Motor neuron (in vitro differentiated cells): Measurements from ENCODE around the gene TGM2. TPM values are rescaled to one million over a fixed set of nuclear protein-coding genes. Genes with fewer than 3 reads are reported as not detected.

ENCODE experiments used
- ATAC-seq, 8 experiments: fragments of 200-7000 bp; cut with Tn5 transposase; replicated peaks in 6 of 8; 2 replicates each; pipeline ENCODE4 v1.8.0; 2021; ENCODE audit warnings: mild to moderate bottlenecking in 8 of 8, moderate library complexity in 8 of 8
- H3K27ac ChIP-seq, 2 donors: fragments of 250-450 bp; sonication (Bioruptor Pico); 2 replicates each; pipeline ENCODE4 v1.9.0; 2021; ENCODE audit warnings: antibody characterized with exemption in 2 of 2, mild to moderate bottlenecking in 2 of 2, moderate library complexity in 1 of 2
- H3K4me1 ChIP-seq, 2 donors: fragments of 250-450 bp; sonication (Bioruptor Pico); replicated peaks in 1 of 2; 2 replicates each; pipeline ENCODE4 v1.6.1; 2021; ENCODE audit warnings: antibody characterized with exemption in 2 of 2, mild to moderate bottlenecking in 2 of 2, moderate library complexity in 1 of 2
- H3K4me3 ChIP-seq, 5 donors: fragments of 250-450 bp; sonication (Bioruptor Pico); 2 replicates each; pipeline ENCODE4 v1.9.0; 2021; ENCODE audit warnings: antibody characterized with exemption in 5 of 5, mild to moderate bottlenecking in 5 of 5, moderate library complexity in 4 of 5
- WGBS, 10 experiments: fragments of 450-650 bp; shearing (Covaris generic); methylation state at CpG; one replicate each; pipeline ENCODE4 v1.0.0; 2022; 5-methylcytosine and 5-hydroxymethylcytosine counted together
- in situ Hi-C, 9 experiments: fragments of 400-800 bp; cut with MboI; loops; one replicate each; pipeline ENCODE4 v1.15.0; 2021; ENCODE audit warnings: low sequenced_read_pairs in 9 of 9, low pct_unique_long_range_greater_than_20kb in 2 of 9; ENCODE audit not compliant: unreplicated experiment in 9 of 9
- total RNA-seq, 8 experiments: library from RNA; unstranded; fragments of 300-600 nt; gene quantifications; 2 replicates each; pipeline versions ENCODE4 v1.2.3 to v1.2.4, GENCODE V29; 2022

TGM2 gene
- total RNA-seq, 8 experiments from 2014 or later = 0.05 to 7.1 (median 0.68) TPM

DNA sequence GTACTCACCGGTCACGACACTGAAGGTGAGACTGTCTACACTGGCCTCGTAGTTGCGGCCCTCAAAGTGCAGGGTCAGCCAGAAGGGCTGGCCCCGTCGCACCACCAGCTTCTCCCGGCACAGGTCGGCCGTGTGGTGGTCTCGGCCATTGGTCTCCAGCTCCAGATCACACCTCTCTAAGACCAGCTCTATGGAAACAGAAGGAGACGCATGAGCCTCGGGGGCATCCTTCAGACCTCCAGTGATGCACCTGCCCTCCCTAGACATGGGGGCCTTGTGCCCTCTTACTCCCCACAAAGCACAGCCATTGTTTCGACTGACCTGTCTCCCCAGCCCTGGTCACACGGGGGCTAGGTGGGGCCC is 3.7 kb downstream of the TGM2 start:
- WGBS, 10 experiments = 100% methylated on average over 2 of the region's 14 CpGs; no CpG with 5 or more reads in 9 of the 10 experiments
- Histone ChIP-seq H3K4me1 (peaks cover 0 to 10% of the 10 kb centered on the region in 2 donors), H3K27ac (no peak overlapping the region), H3K4me3 (no peak overlapping the region)
- no peak for ATAC-seq
- in situ Hi-C loops = no loop called here

DNA sequence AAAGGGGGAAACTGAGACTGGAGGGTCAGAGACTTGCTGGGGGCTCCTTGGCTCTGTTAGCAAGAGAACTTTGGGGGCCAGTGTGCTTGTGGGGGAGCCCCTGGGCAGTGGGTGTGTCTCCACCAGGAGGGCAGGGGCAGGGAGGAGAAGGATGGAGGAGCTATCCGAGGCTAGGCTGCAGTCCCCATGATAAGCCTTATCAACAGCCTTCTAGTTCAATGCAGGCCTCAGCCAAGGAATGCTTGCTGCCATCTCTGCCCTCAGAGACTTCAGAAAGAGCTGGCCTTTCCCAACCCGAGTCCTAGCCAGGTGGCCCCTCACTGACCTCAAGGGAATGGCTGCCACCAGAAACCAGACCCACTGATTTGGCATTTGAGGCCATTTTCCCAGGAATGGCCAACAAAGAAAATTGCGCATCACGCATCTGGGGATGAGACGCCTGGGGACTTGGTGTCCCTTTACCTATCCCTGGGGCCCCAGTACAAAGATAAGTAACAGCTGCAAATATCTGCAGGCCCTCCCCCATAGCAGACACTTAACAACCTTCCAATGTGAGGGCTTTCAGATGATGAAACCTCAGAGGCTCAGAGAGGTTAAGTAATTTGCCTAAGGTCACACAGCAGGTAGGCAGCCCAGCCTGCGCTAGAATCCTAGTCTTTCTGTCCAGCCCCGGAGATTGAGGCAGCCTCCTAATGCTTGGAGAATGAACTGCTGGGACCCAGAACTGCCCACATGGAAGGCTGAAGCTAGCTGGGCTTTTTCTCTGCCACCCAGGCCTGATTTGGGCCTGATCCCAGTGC is 4.9 kb downstream of the TGM2 start:
- 40 to 100% (median 84%) methylated on average over 1 to 7 of the region's 7 CpGs; no CpG with 5 or more reads in 4 of the 10 experiments for WGBS, 10 experiments
- no peak overlapping the region for H3K27ac ChIP-seq
- no peak for ATAC-seq
- in situ Hi-C loops = no loop called here
- no peak overlapping the region for H3K4me3 ChIP-seq
- H3K4me1 ChIP-seq = peaks cover 0 to 10% of the 10 kb centered on the region in 2 donors

DNA sequence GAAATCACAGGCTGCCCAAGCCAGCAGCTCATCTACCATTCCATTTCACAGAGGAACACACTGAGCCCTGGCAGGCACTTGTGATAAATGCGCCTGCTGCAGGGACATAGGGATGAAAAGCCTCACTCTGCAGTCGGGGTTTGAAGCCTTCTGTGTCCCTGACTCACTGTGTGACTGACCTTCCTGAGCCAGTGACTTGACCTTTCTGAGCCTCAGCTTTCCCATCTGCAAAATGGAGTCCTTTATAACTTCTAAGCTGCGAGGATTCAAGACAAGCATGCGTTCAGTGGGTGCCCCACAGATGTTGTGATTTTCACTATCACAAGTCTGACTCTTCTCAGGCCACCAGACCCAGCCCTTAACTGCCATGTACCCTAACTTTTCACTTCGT is 5.5 kb downstream of the TGM2 start:
- peaks cover 0 to 10% of the 10 kb centered on the region in 2 donors for H3K4me1 ChIP-seq
- ATAC-seq = no peak
- H3K27ac ChIP-seq = no peak overlapping the region
- 79 to 100% (median 84%) methylated on average over 1 to 4 of the region's 5 CpGs; no CpG with 5 or more reads in 3 of the 10 experiments for WGBS, 10 experiments
- H3K4me3 ChIP-seq = no peak overlapping the region
- in situ Hi-C loops = no loop called here

DNA sequence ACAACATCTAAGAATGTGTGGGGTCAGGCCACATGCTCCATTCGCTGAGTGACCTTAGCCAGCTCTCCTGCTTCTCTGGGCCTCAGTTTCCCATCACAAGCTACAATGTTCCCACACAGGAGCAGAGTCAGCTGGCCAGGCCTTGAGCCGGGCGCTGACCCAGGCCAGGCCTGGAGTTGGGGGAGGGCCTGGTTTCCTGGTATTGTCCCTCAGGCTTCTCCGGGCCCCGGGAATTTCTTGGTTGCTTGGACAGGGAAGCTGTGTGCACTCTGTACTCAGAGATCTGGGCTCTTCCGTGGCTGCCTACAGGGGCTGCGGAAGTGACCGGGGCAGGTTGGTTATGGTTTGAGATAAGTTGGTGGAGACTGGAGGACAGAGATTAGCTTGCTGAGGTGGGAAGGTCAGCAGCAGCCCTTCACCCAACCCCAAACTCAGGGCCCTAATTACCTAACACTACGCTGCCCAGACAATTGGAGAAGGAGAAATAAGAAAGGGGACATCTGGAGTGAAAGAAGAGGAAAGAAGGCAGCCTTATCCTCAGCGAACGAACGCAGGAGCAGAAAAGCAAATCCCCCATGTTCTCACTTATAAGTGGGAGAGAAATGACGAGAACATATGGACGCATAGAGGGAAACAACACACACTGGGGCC is 6.2 kb downstream of the TGM2 start:
- in situ Hi-C loops = no loop called here
- WGBS, 10 experiments = 68 to 100% (median 84%) methylated on average over 2 to 8 of the region's 14 CpGs; no CpG with 5 or more reads in 3 of the 10 experiments
- Histone ChIP-seq H3K4me3 (no peak overlapping the region), H3K4me1 (peaks cover 5 to 15% of the 10 kb centered on the region in 2 donors), H3K27ac (peak overlapping the region in 1 of 2 donors; percentile 45)
- no peak for ATAC-seq

DNA sequence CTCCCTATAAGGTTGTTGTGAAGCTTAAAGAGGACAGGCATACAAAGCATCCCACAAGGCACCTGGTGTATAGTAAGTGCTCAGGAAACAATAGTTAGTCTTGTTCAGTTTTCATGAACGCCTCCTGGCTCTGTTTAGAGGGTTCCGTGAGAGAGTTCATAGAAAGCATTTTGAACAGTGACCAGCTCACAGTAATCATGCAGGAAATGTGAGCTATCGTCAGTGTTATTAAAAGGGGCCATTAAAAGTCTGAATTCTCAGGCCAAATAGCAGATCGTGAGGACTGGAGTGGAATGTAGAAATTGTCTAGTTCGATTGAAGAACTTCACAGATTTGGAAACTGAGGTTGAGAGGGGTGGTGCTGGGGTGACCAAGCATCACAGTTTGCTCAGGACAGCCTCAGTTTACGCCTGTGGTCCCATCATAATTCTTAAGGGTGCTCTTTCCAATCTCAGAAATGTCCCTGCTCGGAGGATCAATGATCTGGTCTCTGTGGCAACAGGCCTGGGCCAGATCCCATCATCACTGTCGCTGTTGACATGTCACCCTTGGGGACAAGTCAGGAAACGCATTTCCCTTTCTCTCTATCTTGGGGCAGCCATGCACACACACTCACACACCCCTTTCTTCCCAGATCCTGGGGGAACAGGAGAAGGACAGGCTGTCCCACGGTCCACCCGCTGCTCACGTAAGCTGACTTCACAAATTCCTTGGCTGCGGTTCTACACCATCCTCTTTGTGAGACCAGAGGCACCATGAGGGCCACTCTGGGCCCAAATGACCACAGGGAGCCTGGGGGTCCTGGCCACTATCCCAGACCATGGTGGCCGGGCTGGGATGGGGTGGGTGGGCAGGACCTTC is 7.2 kb downstream of the TGM2 start:
- in situ Hi-C loops = no loop called here
- peak overlapping the region in 1 of 2 donors; percentile 45 for H3K27ac ChIP-seq
- ATAC-seq = no peak
- no peak overlapping the region for H3K4me3 ChIP-seq
- peaks cover 5 to 15% of the 10 kb centered on the region in 2 donors for H3K4me1 ChIP-seq
- WGBS, 10 experiments = 0 to 100% (median 80%) methylated on average over 1 to 9 of the region's 14 CpGs

DNA sequence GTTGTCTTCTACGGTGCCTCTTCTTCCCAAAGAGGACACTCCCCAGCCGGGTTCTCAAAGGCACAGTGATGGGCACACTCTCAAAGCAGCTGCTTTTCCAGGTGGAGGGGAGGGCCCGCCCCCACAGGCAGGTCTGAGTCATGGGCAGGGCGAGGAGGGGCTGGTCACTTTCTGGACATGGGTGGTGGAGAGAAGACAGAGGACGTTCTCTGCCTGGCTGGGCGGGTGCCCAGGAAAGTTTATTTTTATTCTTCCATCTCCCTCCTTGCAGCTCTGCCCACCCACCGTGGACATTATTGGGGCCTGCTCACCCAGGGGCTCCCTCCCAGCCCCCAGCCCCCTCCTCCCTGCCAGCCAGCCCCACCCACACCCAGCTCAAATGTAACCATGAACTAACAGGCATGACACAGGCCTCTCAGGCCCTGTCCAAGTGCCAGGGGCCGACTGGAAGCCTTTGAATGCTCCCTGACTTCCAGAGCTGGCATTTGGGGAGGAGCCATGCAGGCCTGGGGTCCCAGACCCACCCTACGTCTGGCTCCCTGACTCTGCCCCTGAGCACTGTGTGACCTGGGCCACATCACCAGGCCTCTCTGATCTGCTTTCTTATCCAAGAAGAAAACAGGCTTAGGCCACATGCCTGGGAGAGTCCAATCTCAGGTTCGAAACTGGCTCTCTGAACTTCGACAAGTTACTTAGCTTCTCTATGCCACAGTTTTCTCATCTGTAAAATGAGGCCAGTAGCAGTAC is 8.0 kb downstream of the TGM2 start:
- no peak overlapping the region for H3K27ac ChIP-seq
- in situ Hi-C loops = no loop called here
- no peak overlapping the region for H3K4me3 ChIP-seq
- 48 to 100% (median 90%) methylated on average over 1 to 5 of the region's 11 CpGs; no CpG with 5 or more reads in 5 of the 10 experiments for WGBS, 10 experiments
- ATAC-seq = peak in 2 of 8 experiments; percentile 66 to 88
- H3K4me1 ChIP-seq = peaks cover 9 to 21% of the 10 kb centered on the region in 2 donors

DNA sequence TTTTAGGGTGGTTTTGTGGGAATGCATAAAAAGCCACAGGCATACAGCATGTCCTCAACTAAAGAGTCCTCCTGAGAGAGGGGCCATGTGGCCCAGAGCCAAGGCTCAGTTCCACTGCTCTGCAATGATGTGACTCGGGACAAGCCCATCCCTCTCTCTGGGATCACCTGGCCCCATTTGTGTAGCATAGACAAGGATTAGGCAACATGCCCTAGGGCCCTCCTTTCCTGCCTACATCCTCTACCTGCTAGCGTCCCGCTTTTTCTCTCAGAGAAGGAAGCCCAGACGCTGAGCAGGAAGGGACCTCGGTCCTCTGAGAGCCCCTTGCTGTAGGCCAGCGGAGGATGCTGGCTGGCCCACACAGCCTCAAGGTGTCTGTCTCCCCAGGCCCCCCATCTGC is 8.8 kb downstream of the TGM2 start:
- no peak for ATAC-seq
- Histone ChIP-seq H3K27ac (no peak overlapping the region), H3K4me1 (peaks cover 13 to 27% of the 10 kb centered on the region in 2 donors), H3K4me3 (no peak overlapping the region)
- WGBS, 10 experiments = 60 to 100% (median 90%) methylated on average over 1 to 3 of the region's 6 CpGs; no CpG with 5 or more reads in 6 of the 10 experiments
- in situ Hi-C loops = no loop called here

DNA sequence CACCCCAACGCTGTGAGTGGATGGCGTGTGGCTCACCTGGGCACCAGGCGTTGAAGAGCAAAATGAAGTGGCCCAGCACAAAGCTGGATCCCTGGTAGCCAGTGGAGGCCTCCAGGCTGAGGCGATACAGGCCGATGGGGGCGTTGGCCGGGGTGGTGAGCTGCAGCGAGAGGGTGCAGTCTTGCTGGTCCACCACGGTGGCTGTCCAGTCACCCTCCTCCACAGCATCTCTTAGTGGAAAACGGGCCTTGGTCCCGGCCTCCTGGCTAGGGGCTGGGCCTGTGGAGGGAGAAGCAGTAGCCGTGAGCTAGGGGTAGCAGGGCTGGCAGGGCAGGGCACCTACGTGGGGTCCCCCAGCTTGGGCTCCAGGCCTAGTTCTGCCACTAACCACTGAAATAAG is 9.3 kb downstream of the TGM2 start:
- Histone ChIP-seq H3K27ac (no peak overlapping the region), H3K4me1 (peaks cover 13 to 27% of the 10 kb centered on the region in 2 donors), H3K4me3 (no peak overlapping the region)
- 84 to 95% (median 90%) methylated on average over 2 to 10 of the region's 13 CpGs; no CpG with 5 or more reads in 7 of the 10 experiments for WGBS, 10 experiments
- no peak for ATAC-seq
- in situ Hi-C loops = no loop called here

DNA sequence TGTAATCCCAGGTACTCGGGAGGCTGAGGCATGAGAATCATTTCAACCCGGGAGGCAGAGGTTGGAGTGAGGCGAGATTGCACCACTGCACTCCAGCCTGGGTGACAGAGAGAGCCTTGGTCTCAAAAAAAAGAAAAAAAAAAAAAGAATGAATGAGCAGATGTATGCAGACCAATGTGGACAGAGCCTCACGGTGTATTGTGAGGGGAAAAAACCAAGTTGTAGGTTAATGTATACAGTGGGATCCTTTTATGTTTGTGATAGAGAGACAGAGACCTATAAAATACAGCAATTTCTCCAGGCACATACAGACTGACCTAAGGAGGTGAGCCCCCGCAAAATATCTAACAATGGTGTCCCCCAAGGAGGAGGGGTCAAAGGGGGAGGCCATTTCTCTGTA is 11.7 kb downstream of the TGM2 start:
- peaks cover 13 to 21% of the 10 kb centered on the region in 2 donors for H3K4me1 ChIP-seq
- in situ Hi-C loops = no loop called here
- ATAC-seq = no peak
- no peak overlapping the region for H3K27ac ChIP-seq
- WGBS, 10 experiments = 85 to 100% (median 95%) methylated on average over 1 to 5 of the region's 5 CpGs
- no peak overlapping the region for H3K4me3 ChIP-seq

DNA sequence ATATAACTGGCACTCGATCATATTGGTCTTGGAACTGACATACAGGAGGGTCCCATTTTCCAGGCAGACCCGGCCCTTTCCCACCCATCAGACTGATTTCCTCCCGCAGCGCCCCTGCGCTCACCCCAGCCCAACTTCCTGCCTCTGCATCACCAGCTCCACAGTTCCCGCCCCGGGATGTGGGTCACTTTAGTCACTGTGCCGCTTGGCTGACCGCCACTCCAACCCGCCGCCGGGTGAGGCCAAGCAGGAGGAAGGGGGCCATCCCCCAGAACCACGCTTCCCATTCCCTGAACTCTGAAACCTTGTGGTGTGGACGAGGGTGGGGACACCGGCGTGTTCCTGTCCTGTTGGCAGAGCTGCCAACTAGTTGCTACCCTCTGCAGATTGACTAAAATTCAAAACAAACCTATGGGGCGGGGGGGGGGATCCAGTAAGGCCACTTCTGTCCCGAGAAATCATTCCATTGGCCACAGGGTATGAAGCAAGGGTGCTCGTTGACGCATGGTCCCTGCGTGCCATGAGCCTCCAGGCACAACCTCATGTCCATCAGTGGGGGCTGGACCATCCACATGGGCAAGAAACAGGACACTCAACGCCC is 12.3 kb downstream of the TGM2 start:
- H3K4me3 ChIP-seq = no peak overlapping the region
- 60 to 84% (median 80%) methylated on average over 1 to 9 of the region's 22 CpGs; no CpG with 5 or more reads in 5 of the 10 experiments for WGBS, 10 experiments
- peak in 7 of 8 experiments; percentile 16 to 75 (median 52) for ATAC-seq
- peaks cover 13 to 17% of the 10 kb centered on the region in 2 donors for H3K4me1 ChIP-seq
- in situ Hi-C loops = no loop called here
- no peak overlapping the region for H3K27ac ChIP-seq

DNA sequence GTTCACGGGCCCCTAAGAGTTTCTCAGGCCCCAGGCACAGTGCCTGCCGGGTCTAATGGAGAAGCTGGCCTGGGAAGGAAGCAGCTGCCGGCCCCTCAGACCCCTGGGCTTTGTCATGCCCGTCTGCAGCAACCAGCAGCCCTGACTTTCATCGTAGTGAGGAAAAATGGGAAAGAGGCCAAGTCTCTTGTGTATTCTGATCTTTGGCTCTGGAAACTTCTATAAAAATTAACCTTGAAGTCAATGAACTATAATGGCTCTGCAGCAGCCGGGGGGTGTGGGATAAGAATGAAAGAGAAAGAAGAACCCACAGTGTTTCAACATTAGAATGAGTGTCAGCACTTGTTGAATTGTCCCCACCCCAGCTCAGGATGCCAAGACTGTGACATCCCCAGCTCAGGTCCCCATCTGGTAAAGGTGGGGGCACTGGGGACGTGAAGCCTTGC is 12.9 kb downstream of the TGM2 start:
- WGBS, 10 experiments = 10 to 42% (median 20%) methylated on average over 1 to 6 of the region's 7 CpGs; no CpG with 5 or more reads in 1 of the 10 experiments

DNA sequence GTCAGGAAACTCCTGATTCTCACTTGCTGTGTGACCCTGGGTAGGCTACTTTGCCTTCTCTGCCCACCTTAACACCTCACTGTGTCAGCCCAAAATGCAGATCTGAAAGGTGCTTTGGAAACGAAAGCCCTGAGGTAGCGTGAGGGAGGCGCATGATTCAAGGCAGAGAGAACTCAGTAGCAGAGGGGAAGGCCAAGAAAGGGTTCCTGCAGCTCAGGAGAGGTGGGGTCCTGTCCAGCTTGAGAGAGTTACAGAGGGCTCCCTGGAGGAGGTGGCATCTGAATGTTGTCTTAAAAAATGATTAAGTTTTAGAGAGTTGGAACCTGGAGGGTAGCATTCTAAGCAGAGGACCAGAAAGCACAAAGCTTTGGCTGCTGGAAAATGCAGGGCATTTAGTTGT is 13.6 kb downstream of the TGM2 start:
- 20 to 100% (median 88%) methylated on average over 1 to 3 of the region's 3 CpGs; no CpG with 5 or more reads in 4 of the 10 experiments for WGBS, 10 experiments
- in situ Hi-C loops = no loop called here
- ATAC-seq = no peak
- no peak overlapping the region for H3K27ac ChIP-seq
- no peak overlapping the region for H3K4me3 ChIP-seq
- H3K4me1 ChIP-seq = peaks cover 19 to 26% of the 10 kb centered on the region in 2 donors

More for the DNA sequence above, 12.9 kb downstream of the TGM2 start:
- Histone ChIP-seq H3K27ac (no peak overlapping the region), H3K4me3 (no peak overlapping the region), H3K4me1 (peaks cover 15 to 20% of the 10 kb centered on the region in 2 donors)
- peak in 7 of 8 experiments; percentile 25 to 83 (median 55) for ATAC-seq
- in situ Hi-C loops = no loop called here
